Bronchial epithelial cell (primary cell): ENCODE data around the gene RLN1. TPM values are rescaled to one million over a fixed set of nuclear protein-coding genes. Genes with fewer than 3 reads are reported as not detected.
"Not testable (repeated sequence)": the region's sequence is repeated elsewhere in the genome, so short reads cannot be mapped to it uniquely, and the experiment has no call there.

ENCODE experiments used
- DNase-seq: peaks from one replicate; pipeline ENCODE4 v3.0.0-alpha.2; 2010; ENCODE audit warnings: low read depth
- FAIRE-seq: peaks from 2 replicates; lab custom pipeline; 2011; peaks lifted over from hg19 to GRCh38; lab: Jason Lieb, UNC
- H3K27me3 ChIP-seq: 2 replicates; pipeline ENCODE4 v1.5.1; 2011; ENCODE audit warnings: low read length; ENCODE audit not compliant: control insufficient read depth, insufficient read depth
- H3K36me3 ChIP-seq: 2 replicates; pipeline ENCODE4 v1.5.1; 2011; ENCODE audit warnings: low read length; ENCODE audit not compliant: control insufficient read depth, insufficient read depth
- H3K4me3 ChIP-seq: 2 replicates; pipeline ENCODE4 v1.5.1; 2011; ENCODE audit warnings: mild to moderate bottlenecking, low read depth, low read length, control low read depth
- CTCF ChIP-seq: IDR thresholded peaks from 2 replicates; pipeline ENCODE4 v1.5.1; 2011; ENCODE audit warnings: mild to moderate bottlenecking, moderate library complexity, low read length, control low read depth, inconsistent platforms; ENCODE audit not compliant: insufficient read depth, severe bottlenecking
- total RNA-seq: library from RNA; depleted of rRNA; stranded (reverse); fragments of >200 nt; gene quantifications from 2 replicates; pipeline ENCODE4 v1.2.1, GENCODE V29; 2014

Gene RLN1
- 0.26 and 0.64 TPM in 2 replicates for total RNA-seq

- FAIRE-seq = peak; percentile 97
- not testable (repeated sequence) for H3K4me3 ChIP-seq, DNase-seq, H3K27me3 ChIP-seq, H3K36me3 ChIP-seq
Observed at GRCh38 chr9:5338992-5339981, at the start of gene RLN1. Gene RLN1 (minus strand): TSS chr9:5339876. CDS start chr9:5339746, 130 bp downstream.

- FAIRE-seq (no peak), DNase-seq (peak; percentile 77)
- Histone ChIP-seq H3K4me3 (no peak overlapping the region), H3K27me3 (no peaks in the 10 kb centered on the region), H3K36me3 (no peaks in the 10 kb centered on the region)
- no peak for TF ChIP-seq CTCF
Observed at GRCh38 chr9:5389109-5389732, 49.5 kb upstream of the RLN1 start.

GRCh38 chr9:5388026-5388819, 48.5 kb upstream of the RLN1 start:
- FAIRE-seq = no peak
- no peaks in the 10 kb centered on the region for H3K36me3 ChIP-seq
- no peaks in the 10 kb centered on the region for H3K27me3 ChIP-seq
- H3K4me3 ChIP-seq = no peak overlapping the region
- no peak for DNase-seq
- no peak for TF ChIP-seq CTCF

- DNase-seq (no peak), FAIRE-seq (no peak)
- Histone ChIP-seq H3K4me3 (no peak overlapping the region), H3K36me3 (no peaks in the 10 kb centered on the region), H3K27me3 (no peaks in the 10 kb centered on the region)
- TF ChIP-seq CTCF = no peak
Observed at GRCh38 chr9:5384436-5384835, 44.8 kb upstream of the RLN1 start.

- no peaks in the 10 kb centered on the region for H3K27me3 ChIP-seq
- no peak for TF ChIP-seq CTCF
- H3K4me3 ChIP-seq = no peak overlapping the region
- DNase-seq (no peak), FAIRE-seq (peak; percentile 77)
- H3K36me3 ChIP-seq = no peaks in the 10 kb centered on the region
Observed at GRCh38 chr9:5382479-5382878, 42.8 kb upstream of the RLN1 start.
